DMS114 treated with DMSO at 0.1 percent for 48 hours (cell line): ENCODE data around the gene HS1BP3.

ENCODE experiments used
- DNase-seq: peaks from one replicate; lab custom pipeline; 2025; ENCODE audit not compliant: unreplicated experiment; lab: John Stamatoyannopoulos, UW

The HS1BP3 gene

DNA sequence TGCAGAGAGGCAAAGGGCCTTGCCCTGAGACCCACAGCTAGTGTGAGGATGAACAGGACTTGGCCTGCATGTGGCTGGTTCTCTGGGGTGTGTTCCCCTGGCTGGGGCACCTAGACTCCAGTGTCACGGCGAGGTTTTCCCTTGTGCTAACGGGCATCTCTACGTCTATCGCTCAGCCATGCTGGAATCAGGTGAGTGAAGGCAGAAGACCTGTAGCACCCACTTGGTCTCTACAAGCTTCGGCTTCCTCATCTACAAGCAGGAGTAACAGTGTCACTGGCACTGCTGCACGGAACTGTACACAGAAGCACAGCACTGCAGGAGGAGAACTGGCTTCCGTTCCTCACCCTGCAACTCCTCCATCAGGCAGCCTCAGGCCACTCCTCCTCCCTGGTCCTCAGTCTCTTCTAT is 30.6 kb downstream of the HS1BP3 start:
- no peak for DNase-seq

DNA sequence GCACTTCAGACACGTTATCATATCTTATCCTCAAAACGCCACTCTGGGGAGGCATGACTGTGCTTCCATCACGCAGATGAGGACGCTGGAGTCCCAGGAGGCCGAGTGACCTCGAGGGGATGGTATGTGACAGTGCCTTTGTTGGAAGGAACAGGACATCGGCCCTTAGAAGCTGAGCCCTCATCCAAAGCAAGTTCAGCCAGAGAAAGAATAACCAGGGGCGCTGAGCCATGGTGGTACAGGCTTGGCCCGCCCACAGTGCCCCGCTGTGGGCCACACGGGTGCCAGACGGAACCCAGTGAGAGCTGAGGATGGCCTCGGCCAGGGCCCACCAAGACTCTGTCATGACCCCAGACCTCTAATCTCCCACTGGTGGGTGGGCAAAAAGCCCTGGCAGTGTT is 31.3 kb downstream of the HS1BP3 start:
- no peak for DNase-seq

DNA sequence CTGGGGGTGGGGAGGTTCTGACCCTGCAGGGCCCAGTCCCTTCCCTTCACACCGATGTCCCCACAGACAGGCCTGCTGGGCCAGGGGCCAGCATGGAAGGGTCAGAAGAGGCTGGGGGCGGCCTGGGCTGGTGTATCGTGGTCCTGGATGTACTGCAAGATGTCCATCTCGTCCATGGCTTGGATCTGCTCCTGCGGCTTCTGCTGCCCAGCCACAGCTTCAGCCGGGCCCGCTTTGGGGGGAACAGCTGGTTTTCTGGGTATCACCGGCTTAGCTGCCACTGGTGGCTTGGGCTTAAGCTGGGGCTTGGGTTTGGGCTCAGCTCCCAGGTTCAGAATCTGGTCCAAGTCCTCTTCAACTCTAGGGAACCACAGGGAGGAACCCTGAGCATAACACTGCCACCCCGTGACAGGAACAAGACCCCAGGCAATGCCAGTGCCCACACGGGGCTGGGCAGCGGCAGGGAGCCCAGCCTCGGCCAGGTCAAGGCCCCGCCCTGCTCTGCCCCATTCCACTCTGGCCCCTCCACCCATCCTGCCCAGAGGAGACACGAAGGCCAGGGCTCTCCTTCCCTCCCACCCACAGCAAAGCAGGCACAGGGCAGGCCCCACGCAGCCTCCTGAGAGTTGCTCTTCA is 31.9 kb downstream of the HS1BP3 start:
- no peak for DNase-seq

DNA sequence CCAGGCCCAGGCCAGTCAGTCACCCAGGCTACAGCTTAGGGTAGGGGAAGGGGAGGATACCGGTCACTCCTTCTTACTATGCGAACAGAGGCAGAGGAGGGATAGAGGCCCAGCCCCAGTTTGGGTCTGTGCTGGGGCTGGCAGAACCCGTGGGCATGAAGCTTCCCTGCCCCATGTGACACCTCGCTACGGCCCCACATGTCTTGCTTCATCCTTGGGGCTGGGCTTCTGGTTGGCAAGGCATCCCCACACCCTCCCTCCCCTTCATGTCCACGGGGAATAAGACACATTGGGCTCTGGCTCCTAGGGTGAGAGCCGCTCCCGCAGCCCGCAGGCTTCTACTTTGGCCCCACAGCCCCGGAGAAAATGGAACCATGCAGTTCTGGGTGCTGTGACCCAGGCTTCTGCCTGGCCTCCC is 32.4 kb downstream of the HS1BP3 start:
- DNase-seq: no peak

DNA sequence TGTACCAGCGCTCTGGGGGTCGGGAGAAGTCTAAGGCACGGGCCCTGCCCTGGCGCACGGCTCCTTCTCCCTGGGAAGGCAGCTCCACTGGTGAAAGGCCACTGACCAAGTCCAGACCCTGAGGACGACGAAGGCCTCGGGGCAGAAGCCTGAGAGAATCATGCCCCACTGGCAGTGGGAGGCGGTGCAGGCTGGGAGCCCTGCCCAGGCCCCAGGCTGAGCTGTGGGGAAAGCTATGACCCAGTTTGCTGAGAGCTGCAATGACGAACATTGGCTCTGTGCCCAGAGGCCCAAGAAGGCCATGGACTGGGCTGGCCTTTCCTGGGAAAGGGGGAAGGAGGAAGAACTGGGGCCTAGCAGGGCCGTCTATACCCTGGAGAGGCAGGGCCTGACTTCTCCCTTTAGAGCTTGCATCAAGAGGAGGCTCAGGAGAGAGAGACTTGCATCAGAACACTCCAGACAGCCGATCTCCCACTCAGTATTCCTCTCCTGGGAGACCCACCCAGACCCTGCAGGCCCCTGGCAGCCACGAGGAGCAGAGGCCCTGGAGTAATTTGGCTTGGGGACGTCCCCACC is 32.9 kb downstream of the HS1BP3 start:
- no peak for DNase-seq

DNA sequence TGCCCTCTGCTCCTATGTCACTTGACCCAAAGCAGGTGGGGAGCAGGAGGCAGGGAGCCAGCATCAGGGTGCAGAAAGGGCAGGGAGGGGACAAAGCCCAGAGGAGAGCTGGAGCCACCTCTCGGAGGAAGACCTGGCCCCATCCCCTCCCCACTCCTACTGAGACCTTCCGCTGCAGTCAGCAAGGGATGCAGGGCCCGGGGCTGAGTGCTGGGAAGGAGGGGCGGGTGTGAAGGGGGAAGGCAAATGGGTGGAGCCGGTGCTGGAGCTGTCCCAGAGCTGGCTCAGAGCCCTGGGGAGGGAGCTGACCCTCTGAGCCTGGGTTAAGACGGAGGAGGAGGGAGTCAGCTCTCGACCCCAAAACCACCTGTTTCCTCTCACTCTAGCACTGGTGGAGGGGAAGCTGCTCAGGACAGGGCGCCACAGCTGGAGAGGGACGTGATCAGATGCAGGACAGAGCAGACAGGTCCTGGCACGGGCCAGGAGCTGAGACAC is 33.8 kb downstream of the HS1BP3 start:
- no peak for DNase-seq

DNA sequence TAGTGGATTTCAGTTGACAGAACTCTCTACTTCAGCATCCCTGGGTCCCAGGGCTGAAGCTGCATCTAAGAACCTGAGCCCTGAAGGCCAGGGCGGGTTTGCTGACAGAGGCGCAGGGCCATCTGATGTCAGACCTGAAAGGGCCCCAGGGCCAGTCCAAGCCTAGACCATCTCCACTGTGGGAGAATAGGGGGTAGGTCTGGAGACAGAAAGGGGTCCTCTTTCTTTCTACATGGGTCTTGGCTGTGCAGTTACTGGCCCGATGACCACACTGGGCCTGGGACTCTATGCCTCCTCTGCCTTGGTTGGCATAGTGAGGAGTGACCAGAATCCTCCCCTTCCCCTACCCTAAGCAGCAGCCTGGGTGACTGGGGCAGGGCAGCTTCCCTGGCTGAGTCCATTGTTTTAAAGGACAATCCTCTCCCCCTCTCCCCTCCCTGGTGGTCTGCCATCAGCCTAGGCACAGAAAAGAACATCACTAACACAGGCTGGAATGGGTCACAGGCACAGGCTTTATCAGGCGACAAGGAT is 34.5 kb downstream of the HS1BP3 start:
- DNase-seq: no peak

DNA sequence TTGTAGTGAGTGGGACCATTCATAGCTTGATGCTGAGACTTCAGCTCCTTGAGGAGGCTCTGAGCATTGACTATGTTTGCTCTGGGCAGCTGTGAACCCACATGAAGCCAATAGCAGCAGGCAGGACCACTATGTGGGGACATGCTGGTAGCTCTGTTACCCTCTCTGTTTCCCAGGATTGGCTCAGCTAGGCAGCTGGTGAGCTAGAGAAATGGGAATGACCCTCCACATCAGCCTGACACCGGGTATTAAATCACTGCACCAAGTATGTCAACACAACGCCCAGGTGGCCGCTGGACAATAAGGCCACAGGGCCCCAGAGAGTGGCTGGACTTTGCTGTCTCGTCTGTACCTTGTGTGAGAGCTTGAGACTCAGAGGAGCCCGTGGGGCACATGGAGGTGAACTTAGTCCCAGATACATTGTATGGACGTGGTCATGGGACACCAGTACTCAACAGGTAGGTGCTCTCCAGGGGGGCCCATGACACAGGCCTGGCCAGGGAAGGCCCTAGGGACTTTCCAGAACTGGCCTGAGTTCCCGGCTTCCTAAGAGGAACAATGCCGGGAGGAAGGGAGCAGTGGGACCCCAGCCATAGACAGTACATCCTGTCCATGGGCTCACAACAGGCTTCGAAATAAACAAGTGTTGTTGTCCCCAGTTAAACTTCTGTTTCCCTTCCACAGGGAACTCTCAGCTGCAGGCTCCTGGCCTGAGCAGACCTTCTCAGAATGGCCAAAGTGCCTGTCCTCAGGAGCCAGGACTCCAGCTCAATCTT is 35.2 kb downstream of the HS1BP3 start:
- DNase-seq: no peak

DNA sequence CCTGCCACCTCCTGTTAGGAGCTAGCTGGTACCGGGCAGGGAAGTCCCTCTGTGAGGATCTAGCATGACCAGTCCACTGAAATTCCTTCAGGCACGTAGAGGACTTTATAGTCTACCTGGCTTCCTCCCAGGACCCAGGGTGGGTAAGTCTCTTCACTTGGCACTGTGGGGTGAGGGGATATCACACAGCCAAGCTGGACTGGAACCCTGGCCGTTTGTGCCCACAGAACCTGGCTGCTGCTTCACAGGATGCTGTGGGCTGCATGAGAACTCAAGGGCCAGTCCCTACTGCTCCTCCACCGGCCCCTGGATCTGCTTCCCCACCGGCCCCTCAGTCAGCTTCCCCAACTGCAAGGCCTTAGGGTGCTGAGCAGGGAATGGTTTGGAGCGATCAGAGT is 35.8 kb downstream of the HS1BP3 start:
- no peak for DNase-seq

DNA sequence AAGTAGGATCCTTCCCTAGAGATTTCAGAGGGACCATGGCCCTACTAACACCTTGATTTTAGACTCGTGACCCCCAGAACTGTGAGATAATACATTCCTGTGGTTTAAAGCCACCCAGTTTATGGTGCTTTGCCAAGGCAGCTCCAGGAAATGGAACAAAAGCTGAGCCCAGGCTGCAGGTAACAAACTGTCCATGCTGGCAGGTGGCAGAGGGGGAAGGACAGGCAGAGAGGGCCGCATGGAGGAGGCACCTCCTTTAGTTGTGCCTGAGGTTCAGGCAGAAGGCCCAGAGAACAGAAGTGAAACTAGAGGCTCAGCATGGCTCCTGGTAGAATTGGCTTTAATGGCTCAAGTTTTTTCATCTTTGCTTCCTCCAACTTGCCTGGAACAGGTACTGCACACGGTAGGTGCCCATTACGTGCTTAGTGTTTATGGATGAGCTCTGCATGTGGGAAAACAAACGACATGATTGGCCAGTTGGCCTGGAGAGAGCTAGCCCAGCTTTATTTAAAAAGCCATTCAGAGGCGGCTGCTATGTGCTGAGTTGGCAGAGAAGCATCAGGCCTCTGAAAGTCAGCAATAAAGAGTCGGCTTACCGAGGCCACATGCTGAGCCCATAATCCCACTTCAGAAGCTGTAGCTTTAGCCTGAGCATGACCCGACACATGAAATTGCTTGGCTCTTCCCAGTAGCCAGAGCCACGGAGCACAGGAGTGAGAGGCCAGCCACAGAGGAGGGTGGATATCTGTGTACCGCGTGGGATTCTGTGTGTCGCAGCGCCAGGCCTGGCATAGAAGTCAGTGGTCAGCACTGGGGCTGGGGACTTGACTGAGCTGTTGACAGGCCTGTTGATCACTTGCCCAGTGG is 36.5 kb downstream of the HS1BP3 start:
- DNase-seq: no peak

DNA sequence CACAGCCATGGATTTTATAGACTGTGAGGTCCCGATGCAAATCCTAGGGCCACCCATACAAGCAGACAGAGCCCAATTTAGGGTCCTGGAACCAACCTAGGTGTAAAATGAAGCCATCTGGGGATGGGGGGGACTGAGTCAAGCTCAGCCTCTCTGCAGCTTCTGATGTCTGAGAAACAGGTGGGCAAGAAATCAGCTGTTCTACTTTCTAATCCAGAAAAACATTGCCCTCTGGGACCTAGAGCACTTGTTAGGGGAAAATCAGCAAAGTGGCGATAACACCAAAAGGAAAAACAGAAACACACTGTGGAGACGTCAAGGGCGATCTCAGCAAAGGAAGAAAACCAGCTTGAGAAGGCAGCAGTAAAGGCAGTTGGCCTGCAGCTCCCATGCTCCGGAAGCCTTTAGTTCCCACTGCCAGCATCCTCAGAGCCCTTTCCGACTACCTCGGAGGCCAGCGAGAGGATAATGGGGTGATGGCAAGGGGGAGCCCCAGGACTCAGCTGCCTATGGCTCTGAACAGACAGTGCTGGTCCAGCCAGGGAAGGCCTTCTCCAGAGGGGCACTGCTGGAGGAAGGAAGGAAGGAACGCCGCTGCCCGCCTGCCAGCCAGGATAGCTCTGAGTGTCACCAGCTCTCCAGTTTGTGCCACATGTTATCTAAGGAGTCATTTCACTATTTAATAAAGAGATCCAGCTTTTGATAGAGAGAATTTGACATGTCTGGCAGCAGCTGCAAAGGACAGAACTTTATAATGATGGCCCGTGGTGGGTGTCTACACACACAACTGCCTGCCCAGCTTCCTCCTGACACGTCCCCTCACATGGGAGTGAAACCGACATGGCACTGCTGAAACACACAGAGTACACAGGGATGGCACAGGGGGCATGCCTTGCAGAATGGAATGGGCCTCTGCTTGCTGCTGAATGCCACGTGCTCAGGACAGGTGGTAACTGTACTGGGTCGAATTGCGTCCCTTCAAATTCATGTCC is 37.7 kb downstream of the HS1BP3 start:
- no peak for DNase-seq

DNA sequence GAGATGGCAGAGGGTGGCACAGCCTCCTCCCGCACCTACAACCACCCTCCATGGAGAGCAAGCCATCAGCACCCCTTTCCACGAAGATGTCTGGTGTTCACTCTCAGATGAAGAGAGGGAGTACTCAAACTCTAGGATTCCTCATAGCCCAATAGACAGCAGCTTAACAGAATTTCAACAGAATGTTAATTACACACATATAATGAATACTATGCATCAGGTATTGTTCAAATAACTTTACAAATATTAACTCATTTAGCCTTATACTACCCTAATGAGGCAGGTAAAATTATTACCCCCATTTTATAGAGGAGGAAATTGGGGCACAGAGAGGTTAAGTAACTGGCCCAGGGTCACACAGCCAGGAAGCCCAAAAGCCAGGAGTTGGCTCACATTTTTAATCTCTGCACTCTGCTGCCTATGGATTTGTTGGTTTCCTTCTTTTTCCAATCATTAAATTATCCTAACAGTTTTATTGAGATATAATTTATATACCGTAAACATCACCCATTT is 39.0 kb downstream of the HS1BP3 start:
- DNase-seq: no peak

DNA sequence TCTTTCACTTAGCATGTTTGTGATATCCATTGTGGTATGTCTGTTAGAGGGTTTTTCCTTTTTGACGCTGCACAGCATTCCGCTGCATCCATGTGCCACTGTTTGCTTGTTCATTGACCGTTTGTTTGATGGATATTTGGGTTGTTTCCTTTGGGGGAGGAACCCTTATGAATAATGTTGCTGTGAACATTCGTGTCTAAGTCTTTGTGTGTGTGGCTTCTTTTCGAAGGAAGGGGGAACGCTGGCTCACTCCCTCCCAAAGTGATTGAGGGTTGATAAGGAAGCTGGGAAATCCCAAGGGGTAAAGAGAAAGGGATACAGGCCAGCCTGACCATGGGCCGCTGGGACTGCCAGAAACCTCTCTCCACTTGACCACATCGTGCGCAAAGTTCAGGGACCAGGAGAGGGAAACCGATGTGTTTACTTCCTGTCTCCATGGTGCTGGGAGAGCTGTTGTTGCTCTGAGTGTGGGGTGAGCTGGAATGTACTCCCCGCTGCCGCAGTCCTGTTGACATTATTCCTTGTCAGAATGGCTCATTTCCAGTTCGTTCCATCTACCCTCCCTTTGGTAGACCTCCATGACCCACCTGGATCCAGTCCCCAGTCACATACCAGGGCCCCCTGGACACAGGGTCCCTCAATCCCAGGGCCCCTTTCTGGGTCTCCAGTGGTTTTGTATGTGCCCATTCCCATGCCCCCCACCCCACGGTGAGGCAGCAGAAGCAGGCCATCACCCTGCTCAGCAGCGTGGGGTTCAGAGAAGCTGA is 39.6 kb downstream of the HS1BP3 start:
- no peak for DNase-seq

DNA sequence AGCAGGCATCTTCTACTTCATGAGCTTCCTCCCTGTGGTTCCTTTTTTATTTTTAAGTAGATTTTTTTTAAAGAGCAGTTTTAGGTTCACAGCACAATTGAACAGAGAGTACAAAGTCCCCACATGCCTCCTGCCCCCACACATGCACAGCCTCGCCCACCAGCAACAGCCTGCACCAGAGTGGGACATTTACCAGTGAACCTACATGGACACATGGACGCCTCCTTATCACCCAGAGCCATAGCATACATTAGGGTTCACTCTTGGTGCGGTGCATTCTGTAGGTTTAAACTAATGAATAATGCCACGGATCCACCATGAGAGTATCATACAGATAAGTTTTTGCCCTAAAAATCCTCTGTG is 40.9 kb downstream of the HS1BP3 start:
- DNase-seq: no peak

DNA sequence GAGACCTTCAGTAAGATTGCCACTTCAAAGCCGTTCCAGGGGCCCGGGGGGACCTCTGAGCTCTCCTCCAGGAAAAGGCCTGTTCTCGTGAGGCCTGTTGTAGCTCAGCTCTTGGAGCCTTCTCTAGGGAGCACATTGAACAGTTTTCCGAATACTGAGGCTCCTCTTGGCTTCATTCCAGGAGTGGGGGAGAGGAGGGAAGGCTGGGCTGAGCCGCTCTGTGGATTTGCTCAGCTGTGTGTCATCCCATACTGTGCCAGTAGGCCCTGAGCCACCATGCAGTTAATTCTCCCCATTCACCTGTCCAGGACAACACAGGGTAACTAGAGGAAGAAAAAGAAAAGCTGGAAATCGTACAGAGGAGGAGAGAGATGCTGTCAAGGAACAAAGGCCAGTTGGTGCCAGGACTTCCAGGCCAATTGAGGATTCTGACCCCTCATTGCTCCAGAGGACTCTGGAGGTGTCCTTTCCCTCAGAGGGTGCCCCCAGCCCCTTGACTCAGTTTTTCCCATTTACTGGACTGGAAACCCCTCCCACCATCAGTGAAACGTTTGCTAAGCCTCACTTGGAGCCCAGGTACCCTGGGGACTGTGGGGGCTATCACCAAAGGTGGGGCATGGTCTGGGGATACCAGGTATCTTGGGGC is 41.4 kb downstream of the HS1BP3 start:
- DNase-seq: no peak

DNA sequence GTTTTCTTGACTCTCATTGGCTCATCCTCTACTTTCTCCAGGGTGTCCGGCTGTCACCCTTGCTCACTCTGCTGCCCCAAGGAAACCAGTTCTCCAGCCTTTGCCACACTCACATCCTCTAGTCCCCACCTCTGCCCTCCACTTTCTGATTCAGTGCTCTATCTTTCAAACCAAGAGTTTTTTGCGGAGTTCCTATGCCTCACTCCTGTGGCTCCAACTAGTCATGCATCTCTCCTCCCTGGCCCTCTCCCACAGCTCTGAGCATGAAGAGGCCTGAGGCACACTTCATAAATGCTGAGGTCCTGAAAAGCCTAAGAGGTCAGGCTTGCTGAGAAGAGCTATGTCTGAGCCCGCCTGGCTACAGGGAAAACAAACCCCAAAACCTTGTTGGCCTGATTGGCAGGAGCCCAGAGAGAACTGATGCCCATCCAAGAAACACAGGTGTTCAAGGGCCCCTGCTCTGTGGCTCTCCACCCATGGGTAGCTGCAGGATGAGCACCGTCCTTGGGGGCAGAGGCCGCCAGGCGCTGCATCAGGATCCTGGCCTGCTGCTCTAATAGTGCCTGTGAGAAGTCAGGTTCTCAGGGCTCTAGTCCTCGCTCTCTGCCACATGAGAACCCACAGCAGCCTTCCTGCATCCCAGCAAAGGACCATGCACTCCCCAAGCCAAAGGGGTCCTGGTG is 42.1 kb downstream of the HS1BP3 start:
- no peak for DNase-seq

DNA sequence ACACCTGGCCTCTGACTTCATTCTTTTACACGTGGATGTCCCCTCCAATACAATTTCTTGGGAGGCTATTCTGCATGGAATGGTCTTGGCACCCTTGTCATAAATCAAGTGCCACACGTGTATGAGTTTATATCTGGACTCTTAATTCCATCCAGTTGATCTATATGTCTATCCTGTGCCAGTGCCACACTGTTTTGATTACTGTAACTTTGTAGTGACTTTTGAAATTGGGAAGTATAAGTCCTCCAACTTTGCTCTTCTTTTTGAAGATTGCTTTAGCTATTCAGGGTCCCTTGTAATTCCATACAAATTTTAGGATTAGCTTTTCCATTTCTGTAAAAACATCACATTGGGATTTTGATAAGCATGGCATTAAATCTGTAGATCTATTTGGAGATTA is 43.5 kb downstream of the HS1BP3 start:
- DNase-seq: no peak

DNA sequence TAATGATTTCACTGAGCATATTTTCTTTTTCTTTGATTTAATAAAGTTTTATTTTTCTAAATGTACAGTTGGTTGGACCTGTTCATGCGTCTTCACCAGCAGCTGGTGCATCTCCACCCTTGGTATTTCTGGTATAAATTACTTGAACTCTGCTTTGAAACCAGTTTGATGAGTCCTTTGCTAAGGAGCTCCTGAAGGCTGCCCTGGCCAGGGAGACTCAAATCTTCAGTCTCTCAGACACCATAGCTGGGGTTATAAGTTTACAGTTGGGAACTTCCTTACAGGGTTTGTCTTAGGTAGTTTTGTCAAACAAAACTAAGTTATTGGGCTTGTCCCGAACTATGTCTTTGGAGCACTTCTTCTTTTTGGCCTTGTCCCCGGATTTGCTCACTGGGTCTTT is 44.7 kb downstream of the HS1BP3 start:
- DNase-seq: no peak
